Stimulated activated CD8-positive, alpha-beta memory T cell treated with anti-CD3 and anti-CD28 coated beads, Interleukin-2, amount 100 ng/mL, for 48 hours (primary cell): ENCODE data around the gene SCNN1B.

Source experiments
- DNase-seq, 2 donors: peaks; one replicate each; pipeline ENCODE4 v3.0.0-alpha.2; 2020; ENCODE audit warnings: low read depth in 2 of 2

Gene SCNN1B

DNA sequence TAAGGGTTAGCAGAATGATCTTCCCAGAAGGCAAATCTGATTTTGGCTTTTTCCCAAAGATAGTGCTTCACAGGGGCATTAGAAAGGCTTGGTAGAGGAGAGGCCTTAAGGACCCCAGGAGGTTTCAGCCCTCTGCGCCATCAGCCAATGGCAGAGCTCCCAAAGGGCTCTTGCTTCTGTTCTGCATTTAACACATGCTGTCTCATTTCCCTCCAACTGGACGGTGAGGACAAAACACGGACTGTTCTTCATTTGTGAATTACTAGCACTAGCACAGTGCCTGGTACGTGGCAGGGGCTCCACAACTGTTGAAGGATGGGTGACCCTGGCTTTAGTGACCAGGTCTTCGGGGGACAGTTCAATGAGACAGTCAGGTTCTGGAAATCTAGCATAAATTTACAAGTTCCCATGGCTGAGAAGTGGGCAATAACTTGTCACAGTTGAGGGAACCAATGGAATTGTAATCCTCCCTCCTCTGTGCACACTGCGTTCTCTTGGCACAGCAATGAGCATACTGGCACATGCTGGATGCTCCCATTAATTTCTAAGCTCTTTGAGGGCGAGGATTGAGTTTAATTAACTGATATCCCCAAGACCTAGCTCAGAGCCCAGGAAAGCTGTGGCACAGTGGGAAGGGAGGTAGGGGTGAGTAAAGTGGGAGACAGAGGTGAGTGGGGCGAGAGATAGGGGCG is 105.5 kb downstream of the SCNN1B start:
- DNase-seq, result no peak

DNA sequence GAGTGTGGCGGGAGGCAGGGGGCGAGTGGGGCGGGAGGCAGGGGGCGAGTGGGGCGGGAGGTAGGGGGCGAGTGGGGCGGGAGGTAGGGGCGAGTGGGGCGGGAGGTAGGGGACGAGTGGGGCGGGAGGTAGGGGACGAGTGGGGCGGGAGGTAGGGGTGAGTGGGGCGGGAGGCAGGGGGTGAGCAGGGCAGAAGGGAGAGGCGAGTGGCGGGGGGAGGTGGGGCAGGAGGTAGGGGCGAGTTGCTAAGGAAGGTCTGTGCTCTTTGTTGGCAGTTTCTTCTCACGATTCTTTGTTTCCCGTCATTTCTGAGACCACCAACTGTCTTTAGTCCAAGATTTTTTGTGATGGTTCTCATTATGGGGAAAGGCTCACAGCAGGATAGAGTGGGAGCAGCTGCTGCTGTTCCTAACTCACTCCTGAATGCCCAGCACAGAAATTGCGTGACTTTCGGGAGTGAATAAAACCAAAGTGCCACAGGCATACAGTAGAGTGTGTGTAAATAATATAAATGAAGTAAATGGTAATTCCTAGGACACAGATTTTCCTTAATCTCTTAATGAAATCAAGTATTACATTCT is 106.2 kb downstream of the SCNN1B start:
- no peak for DNase-seq

GRCh38 chr16:23408823-23409298 is 106.8 kb downstream of the SCNN1B start:
- DNase-seq, result no peak

DNA sequence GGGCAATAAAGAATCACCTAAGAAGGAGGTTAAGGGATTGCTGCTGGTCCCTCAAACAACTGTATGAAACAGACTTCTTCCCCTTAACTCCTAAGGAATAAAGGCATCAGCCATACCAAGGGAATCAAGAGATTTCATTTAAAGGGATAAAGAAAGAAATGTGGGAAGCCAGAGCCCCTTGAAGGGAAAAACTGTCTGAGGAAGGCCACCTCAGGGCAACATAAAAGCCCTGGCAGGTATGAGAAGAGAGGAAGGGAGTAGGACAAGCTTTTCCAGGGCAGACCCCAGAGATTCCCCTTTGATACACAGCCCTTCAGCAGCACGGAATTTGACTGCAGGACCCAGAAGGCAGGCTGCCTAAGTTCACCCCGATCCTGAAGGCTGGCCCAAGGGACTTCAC is 107.4 kb downstream of the SCNN1B start:
- no peak for DNase-seq

DNA sequence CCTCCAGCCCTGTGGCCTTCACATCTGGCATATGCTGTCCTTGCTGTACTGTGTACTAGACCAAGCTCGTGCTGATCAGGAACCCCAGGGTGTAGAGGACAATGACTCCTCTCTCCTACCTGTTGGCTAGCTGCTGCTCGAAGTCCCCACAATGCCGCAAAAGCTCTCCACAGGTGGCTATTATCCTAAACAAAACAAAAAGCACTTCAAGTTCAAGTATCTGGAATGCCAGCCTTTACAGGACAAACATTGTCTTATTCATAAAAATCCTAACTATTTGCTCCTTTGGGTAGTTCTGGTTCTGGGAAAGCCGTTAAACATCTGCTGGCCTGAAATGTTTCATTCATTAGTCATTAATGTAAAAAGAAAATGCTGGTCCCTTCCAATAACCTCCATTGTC is 108.1 kb downstream of the SCNN1B start:
- no peak for DNase-seq

- DNase-seq, result no peak
Measured at GRCh38 chr16:23414731-23415130, 112.6 kb downstream of the SCNN1B start.

DNA sequence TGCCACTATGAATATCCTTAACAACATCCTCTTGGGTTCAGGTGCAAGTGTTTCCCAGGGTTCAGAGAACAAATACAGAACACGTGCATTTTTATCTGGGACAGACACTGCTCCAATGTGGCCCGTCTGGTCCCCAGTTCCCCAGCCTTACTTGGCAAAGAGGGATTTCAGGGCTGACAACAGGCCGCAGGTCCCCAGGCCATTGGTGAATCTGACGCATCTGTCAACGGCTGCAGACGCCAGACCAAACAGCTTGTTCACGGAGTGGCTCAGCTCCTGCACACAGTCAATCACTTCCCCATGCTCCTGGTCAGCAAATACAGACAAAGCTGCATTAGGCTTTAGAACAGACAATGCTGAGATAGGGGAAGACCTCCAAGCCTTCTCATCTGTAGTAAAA is 114.7 kb downstream of the SCNN1B start:
- no peak for DNase-seq

DNA sequence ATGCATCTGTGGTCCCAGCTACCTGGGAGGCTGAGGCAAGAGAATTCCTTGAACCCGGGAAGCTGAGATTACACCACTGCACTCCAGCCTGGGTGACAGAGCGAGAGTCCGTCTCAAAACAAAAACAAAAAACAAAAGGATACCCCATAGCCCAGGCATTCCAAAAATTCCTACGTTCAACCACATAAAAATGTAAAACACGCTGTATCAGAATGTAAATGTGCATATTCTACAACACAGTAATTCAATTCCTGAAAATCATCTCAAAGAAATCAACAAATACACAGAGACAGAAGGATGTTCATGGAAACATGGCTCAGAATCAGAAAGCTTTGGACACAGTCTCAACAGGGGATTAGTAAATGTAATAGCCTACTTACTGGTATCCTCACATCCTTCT is 117.9 kb downstream of the SCNN1B start:
- DNase-seq, result no peak

DNA sequence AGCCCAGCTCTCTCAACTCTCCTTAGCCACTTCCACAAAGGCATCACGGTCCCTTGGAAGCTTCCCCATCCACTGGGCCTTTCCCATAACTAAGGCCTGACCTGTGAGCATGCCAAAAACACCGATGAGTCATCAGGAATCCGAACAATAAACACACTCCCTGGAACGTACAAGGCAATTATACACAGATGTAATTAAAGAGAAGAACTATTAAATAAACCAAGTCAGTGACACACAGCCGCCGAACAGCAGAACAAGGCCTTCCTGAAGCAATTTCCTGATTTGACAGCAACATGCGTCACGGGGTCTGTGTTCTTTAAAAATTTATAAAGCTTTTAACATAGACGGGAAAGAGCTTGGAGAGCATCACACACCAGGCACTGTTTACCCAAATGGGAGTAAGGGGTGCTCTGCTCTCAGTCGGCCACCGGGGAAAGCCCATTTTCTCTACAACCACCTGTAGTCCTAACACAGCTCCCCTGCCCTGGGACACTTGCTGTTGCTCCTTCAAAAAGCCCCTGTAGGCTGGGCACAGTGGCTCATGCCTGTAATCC is 121.5 kb downstream of the SCNN1B start:
- no peak for DNase-seq

DNA sequence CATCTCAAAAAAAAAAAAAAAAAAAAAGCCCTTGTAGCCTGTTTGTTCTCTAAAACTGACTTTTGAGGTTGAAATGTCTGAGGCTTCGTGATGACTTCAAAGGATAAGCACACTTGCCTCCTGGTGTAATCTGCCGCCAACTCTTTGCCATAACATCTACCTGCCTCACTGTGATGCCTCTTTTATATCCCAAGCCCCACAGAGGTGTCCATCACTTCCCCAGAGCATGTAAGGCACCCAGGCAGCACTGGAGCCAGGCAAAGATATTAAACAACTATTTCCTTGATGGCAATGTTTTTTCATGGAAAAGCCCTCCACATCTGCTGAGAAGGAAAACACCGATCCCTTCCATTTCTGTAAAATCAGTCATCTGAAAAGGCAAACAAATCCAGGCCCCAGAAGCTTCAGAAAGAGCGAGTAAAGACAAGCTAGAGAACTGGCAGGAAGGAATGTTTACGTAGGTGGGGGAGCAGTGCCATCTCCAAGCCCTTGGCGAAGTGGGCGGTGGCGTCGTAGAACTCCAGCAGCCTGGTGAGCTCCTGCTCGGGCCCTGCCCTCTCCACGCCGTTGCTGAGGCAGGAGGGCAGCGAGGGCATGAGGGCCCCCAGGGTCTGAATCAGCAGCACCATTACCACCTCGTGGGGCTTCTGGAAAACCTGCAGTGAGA is 122.3 kb downstream of the SCNN1B start:
- no peak for DNase-seq

- DNase-seq, result no peak
Measured at GRCh38 chr16:23428351-23428750, 126.2 kb downstream of the SCNN1B start.
